GM12874 (cell line): ENCODE measurements around the gene KLK13.
A peak's percentile ranks its signal among the peaks of the same experiment; 100 is the strongest.

Experiments used
- CTCF ChIP-seq: IDR thresholded peaks from 2 replicates; pipeline ENCODE4 v1.5.1; 2011; ENCODE audit warnings: low read depth, mild to moderate bottlenecking, control low read depth, low read length, moderate library complexity; ENCODE audit not compliant: insufficient read depth

The KLK13 gene

GRCh38 chr19:51025401-51025800 lies 39.5 kb downstream of the KLK13 start:
- TF ChIP-seq CTCF = no peak

GRCh38 chr19:51024924-51025323 lies 40.0 kb downstream of the KLK13 start:
- TF ChIP-seq CTCF = no peak

GRCh38 chr19:51023946-51024345 lies 40.9 kb downstream of the KLK13 start:
- TF ChIP-seq CTCF = no peak

- TF ChIP-seq CTCF = no peak
Measured at GRCh38 chr19:51022526-51022925, 42.4 kb downstream of the KLK13 start.

GRCh38 chr19:51020988-51021651 lies 43.8 kb downstream of the KLK13 start:
- TF ChIP-seq CTCF = peak; percentile 51

- no peak for TF ChIP-seq CTCF
Measured at GRCh38 chr19:51019544-51019925, 45.4 kb downstream of the KLK13 start, which contains the start of gene KLK10. Gene KLK10 (minus strand): TSS chr19:51019709. CDS start chr19:51019130, 579 bp downstream.

- no peak for TF ChIP-seq CTCF
Measured at GRCh38 chr19:51018745-51019543, 45.9 kb downstream of the KLK13 start.
